GM12864 (cell line): ENCODE measurements around the gene NQO2.

Experiments used
- DNase-seq: peaks from one replicate; pipeline ENCODE4 v3.0.0-alpha.2; 2011; ENCODE audit warnings: low read depth
- H3K4me3 ChIP-seq: 2 replicates; pipeline ENCODE4 v1.5.1; 2011; ENCODE audit warnings: mild to moderate bottlenecking, low read depth, low read length, control low read depth
- TF ChIP-seq, protein P1 (sequence below): IDR thresholded peaks from 2 replicates; pipeline ENCODE4 v1.5.1; 2011; ENCODE audit warnings: low read depth, mild to moderate bottlenecking, moderate library complexity, low read length, control low read depth, inconsistent platforms; ENCODE audit errors: missing control alignments

Gene NQO2, protein sequence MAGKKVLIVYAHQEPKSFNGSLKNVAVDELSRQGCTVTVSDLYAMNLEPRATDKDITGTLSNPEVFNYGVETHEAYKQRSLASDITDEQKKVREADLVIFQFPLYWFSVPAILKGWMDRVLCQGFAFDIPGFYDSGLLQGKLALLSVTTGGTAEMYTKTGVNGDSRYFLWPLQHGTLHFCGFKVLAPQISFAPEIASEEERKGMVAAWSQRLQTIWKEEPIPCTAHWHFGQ

DNA sequence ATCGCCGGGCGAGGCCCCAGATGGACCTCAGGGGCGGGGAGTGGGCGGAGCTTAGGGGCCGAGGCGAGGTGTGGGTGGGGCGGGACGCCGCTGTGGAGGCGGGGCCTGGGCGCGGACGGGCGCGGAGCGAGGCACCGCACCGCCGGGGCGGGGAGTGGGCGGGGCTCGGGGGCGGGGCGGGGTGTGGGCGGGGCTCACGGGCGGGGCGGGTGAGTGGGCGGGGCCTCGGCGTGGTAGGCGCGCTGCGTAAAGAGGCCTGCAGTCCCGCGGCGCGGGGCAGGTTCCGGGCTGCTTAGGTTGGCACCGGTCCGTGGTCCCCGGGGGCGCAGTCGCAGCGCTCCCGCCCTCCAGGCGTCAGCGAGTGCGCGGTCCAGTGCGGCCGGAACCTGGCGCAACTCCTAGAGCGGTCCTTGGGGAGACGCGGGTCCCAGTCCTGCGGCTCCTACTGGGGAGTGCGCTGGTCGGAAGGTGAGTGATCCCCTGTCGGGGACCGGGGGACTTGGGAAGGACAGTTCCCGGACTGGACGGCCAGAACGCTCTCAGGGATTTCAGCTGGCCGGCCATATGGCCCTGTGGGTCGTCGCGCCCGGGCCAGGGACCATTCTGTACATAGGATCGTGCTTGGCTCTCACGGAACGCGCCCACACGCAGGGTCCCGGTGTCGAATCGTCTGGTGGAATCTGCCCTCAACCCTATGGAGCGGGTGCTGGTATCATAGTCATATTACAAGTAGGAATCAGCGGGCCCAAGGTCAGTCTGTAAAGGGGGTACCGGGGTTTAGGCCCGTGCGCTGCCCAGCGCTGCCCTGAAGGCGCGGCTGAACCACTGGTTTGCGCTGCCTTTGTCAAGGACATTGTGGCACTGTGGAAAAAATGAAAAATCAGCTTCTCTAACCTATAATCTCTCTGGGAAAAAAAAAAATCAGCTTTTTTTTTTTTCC is at the start of gene NQO2:
NQO2 (plus strand) TSS at position 277 of the 940 bp plus-strand sequence. CDS start 6,659 bp downstream, outside the sequence.
- no peak for DNase-seq
- peak within 1 kb of the TSS; percentile 58 for H3K4me3 ChIP-seq
- TF ChIP-seq, protein P1, sequence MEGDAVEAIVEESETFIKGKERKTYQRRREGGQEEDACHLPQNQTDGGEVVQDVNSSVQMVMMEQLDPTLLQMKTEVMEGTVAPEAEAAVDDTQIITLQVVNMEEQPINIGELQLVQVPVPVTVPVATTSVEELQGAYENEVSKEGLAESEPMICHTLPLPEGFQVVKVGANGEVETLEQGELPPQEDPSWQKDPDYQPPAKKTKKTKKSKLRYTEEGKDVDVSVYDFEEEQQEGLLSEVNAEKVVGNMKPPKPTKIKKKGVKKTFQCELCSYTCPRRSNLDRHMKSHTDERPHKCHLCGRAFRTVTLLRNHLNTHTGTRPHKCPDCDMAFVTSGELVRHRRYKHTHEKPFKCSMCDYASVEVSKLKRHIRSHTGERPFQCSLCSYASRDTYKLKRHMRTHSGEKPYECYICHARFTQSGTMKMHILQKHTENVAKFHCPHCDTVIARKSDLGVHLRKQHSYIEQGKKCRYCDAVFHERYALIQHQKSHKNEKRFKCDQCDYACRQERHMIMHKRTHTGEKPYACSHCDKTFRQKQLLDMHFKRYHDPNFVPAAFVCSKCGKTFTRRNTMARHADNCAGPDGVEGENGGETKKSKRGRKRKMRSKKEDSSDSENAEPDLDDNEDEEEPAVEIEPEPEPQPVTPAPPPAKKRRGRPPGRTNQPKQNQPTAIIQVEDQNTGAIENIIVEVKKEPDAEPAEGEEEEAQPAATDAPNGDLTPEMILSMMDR = no peak

DNA sequence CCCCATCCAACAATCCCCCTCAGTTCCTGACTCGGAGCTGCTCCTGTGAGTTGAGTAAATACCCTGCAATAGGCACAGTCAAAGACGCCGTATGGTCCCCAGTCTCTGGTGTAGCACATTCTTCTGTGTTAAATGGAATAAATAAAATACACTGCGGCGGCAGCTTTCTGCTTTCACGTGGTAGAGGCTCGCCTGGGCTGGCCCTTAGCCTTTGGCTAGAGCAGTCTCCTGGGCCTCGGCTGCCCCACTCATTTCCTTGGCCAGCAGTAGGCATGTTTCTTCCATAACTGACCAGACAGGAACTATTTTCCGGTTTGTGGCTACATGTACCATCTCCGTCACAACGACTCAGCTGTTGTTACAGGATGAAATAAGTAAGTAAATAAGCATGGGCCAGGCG is 49.0 kb upstream of the NQO2 start:
- no peak for DNase-seq
- no peak overlapping the region for H3K4me3 ChIP-seq
- TF ChIP-seq, protein P1 = no peak

DNA sequence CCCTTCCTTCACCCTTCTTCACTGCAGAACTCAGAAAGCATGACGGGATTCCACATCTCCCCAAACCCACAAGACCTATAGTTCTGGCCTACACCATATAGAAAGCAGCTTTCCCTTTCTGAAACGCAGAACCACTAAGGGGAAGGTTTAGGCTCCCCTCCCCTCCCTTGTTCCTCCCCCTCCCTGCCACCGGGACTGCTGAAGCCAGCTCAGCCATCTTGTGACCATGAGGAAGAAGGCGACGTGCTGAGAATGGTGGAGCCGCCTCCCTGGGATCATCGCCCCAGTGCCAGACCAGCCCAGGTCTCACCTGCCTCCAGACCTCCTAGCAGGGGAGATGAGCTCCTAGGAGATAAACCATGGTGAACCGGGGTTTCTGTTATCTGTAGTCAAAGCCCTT is 48.0 kb upstream of the NQO2 start:
- no peak overlapping the region for H3K4me3 ChIP-seq
- TF ChIP-seq, protein P1 = no peak
- DNase-seq = no peak

DNA sequence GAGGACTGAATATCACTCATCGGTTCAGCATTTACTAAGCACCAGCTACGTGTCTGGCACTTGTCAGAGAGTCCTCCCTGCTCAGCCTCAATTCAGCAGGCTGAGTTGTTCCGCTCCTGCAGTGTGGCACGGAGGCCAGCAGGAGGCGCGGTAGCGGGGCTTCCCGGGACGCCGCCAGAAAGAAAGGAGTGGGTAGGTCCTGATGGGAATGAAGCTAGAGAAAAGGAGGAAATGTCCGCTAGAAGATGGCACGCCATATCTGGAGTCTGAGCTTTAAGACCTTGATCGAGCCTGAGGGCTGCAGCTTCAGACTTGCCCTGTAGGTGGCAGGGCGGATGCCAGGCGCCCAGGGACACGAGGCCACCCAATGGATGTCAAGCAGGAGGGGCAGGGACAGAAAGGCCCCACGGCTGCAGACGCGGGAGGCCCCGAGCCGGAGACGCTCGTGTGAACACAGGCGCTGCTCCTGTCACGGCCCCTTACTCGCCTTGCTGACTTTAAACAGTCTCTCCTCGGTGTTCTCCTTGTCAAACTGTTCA is 47.1 kb upstream of the NQO2 start:
- TF ChIP-seq, protein P1 = peak; percentile 87
- DNase-seq = no peak
- no peak overlapping the region for H3K4me3 ChIP-seq

DNA sequence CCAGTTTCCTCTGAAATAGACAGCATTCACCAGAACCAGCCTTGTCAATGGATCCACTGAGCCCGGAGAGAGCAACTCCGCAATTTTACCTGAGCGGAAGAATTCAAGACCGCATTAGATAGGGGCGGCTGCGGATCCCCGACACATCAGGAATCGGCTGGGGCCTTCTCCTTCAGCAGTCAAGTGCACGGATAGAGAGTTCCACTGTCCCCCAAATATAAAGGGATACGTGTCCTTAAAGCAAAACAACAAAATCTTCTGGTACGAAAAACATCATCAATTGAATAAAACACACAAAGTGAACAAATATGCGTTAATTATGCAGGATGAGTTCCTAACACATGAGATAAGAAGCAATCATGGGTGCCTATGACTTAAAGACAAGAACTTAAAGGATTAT is 46.6 kb upstream of the NQO2 start:
- no peak for DNase-seq
- TF ChIP-seq, protein P1 = no peak
- H3K4me3 ChIP-seq = no peak overlapping the region

DNA sequence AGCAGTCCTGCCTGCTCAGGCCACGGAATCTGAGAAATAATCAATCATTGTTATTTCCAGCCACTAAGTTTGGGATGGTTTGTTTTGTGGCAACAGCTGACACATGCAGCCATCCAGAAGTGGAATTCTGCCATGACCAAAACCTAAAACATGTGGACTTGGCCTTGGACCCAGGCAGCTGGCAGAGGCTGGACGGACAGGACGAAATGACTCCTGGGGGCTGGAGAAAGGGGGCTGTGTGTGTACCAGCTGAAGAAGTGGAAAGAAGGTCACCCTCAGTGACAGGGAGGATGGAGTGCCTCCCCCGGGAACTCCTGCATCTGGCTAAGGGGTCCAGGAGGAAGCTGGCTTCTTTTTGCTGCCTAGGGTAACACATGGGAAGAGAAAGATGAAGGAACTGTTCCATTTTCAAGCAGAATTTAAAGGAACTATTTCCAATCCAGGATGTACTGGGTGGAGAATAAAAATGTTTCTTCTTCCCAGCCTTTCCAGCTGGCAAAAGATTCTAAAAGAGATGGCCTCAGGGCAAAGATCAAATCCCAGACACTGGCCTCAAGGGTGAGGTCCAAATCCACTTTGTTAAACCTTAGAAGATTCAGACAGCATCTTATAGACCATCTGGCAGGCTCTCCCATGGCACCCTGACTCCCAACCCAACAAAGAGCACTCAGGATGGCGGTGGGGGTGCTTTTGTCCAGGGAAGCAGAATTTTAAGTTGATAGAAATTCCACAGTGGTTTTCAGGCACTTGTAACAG is 42.6 kb upstream of the NQO2 start:
- TF ChIP-seq, protein P1 = no peak
- no peak for DNase-seq
- no peak overlapping the region for H3K4me3 ChIP-seq
